GM12801 (cell line): Measurements from ENCODE around the gene LRP10.
A peak's percentile ranks its signal among the peaks of the same experiment; 100 is the strongest.

Experiments
- CTCF ChIP-seq: IDR thresholded peaks from one replicate; pipeline ENCODE4 v1.5.1; 2011; ENCODE audit warnings: control low read depth; ENCODE audit not compliant: insufficient read length; ENCODE audit errors: extremely low read depth

The LRP10 gene

GRCh38 chr14:22872033-22872832, 693 bp downstream of the LRP10 start:
- TF ChIP-seq CTCF: peak; percentile 65

GRCh38 chr14:22872833-22873520, 1.4 kb downstream of the LRP10 start:
- no peak for TF ChIP-seq CTCF

GRCh38 chr14:22875003-22875747, 3.6 kb downstream of the LRP10 start:
- TF ChIP-seq CTCF: no peak

GRCh38 chr14:22875748-22876319, 4.3 kb downstream of the LRP10 start:
- TF ChIP-seq CTCF: no peak

- no peak for TF ChIP-seq CTCF
Measured at GRCh38 chr14:22877000-22877501, 5.5 kb downstream of the LRP10 start.

GRCh38 chr14:22878271-22879246, 7.0 kb downstream of the LRP10 start:
- TF ChIP-seq CTCF: no peak
